Neural cell (in vitro differentiated cells): Measurements from ENCODE around the gene OXER1.

Experiments used
- EP300 ChIP-seq: fragments of 450-650 bp; conservative IDR thresholded peaks from 2 replicates; pipeline ENCODE4 v1.6.1; 2014; ENCODE audit warnings: antibody characterized with exemption, mild to moderate bottlenecking, moderate library complexity; ENCODE audit not compliant: poor library complexity, severe bottlenecking
- EZH2 ChIP-seq: fragments of 200-600, 300-800 bp; shearing (Covaris generic), sonication (generic); IDR thresholded peaks from 2 replicates; pipeline ENCODE4 v1.6.1; 2014; ENCODE audit warnings: antibody characterized with exemption, low read length, borderline replicate concordance, mild to moderate bottlenecking; ENCODE audit not compliant: insufficient read depth, poor library complexity, severe bottlenecking
- MXI1 ChIP-seq: fragments of 450-650 bp; conservative IDR thresholded peaks from 2 replicates; pipeline ENCODE4 v1.6.1; 2014; ENCODE audit warnings: antibody characterized with exemption, mild to moderate bottlenecking; ENCODE audit not compliant: poor library complexity, severe bottlenecking
- RAD21 ChIP-seq: fragments of 450-650 bp; conservative IDR thresholded peaks from 2 replicates; pipeline ENCODE4 v1.6.1; 2014; ENCODE audit warnings: antibody characterized with exemption, mild to moderate bottlenecking, moderate library complexity
- REST ChIP-seq: IDR thresholded peaks from 2 replicates; pipeline ENCODE4 v1.6.1; 2012; ENCODE audit warnings: borderline replicate concordance
- SMC3 ChIP-seq: fragments of 450-650 bp; conservative IDR thresholded peaks from 2 replicates; pipeline ENCODE4 v1.6.1; 2014; ENCODE audit warnings: antibody characterized with exemption, mild to moderate bottlenecking, moderate library complexity; ENCODE audit not compliant: poor library complexity
- TF ChIP-seq, protein P1 (sequence below): fragments of 450-650 bp; IDR thresholded peaks from 2 replicates; pipeline ENCODE4 v1.5.1; 2014; ENCODE audit warnings: antibody characterized with exemption, mild to moderate bottlenecking, moderate library complexity; ENCODE audit not compliant: poor library complexity, severe bottlenecking

- TF ChIP-seq REST: no peak
- TF ChIP-seq, protein P1, sequence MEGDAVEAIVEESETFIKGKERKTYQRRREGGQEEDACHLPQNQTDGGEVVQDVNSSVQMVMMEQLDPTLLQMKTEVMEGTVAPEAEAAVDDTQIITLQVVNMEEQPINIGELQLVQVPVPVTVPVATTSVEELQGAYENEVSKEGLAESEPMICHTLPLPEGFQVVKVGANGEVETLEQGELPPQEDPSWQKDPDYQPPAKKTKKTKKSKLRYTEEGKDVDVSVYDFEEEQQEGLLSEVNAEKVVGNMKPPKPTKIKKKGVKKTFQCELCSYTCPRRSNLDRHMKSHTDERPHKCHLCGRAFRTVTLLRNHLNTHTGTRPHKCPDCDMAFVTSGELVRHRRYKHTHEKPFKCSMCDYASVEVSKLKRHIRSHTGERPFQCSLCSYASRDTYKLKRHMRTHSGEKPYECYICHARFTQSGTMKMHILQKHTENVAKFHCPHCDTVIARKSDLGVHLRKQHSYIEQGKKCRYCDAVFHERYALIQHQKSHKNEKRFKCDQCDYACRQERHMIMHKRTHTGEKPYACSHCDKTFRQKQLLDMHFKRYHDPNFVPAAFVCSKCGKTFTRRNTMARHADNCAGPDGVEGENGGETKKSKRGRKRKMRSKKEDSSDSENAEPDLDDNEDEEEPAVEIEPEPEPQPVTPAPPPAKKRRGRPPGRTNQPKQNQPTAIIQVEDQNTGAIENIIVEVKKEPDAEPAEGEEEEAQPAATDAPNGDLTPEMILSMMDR: no peak
- no peak for TF ChIP-seq EP300
- no peak for TF ChIP-seq EZH2
- TF ChIP-seq MXI1: no peak
- no peak for TF ChIP-seq SMC3
- TF ChIP-seq RAD21: no peak
Measured at GRCh38 chr2:42747422-42747821, 16.5 kb downstream of the OXER1 start.
